PC-3 (cell line): ENCODE measurements around the gene CFAP73. TPM values are rescaled to one million over a fixed set of nuclear protein-coding genes. Genes with fewer than 3 reads are reported as not detected.
A peak's percentile ranks its signal among the peaks of the same experiment; 100 is the strongest.

Experiments
- ATAC-seq: fragments of 200-7000 bp; cut with Tn5 transposase; 2 replicates; pipeline ENCODE4 v1.9.1; 2020; ENCODE audit warnings: mild to moderate bottlenecking, moderate library complexity
- BruUV-seq: library from RNA; stranded (reverse); fragments of 400-500 nt; replicated peaks from 2 replicates; lab custom pipeline; 2021; lab: Mats Ljungman, UMichigan
- CTCF ChIA-PET: fragments of 300-600 bp; sonication (Branson Sonifier 250); formaldehyde crosslinking; loops from one replicate; lab custom pipeline; 2022; ENCODE audit warnings: antibody characterized with exemption; lab: Charles Lee
- POLR2A ChIA-PET: fragments of 300-600 bp; sonication (Branson Sonifier 250); formaldehyde crosslinking; loops from one replicate; lab custom pipeline; 2022; ENCODE audit warnings: antibody characterized with exemption; ENCODE audit not compliant: unreplicated experiment; lab: Charles Lee
- DNase-seq: peaks from one replicate; pipeline ENCODE4 v3.0.0-alpha.2; 2015
- H2AFZ ChIP-seq: fragments of 300-600 bp; sonication (generic); 2 replicates; pipeline ENCODE4 v1.6.0; 2016; ENCODE audit warnings: antibody characterized with exemption, low read length
- H3F3A ChIP-seq: fragments of 300-600 bp; sonication (generic); one replicate; pipeline ENCODE4 v1.6.0; 2017; ENCODE audit warnings: antibody characterized with exemption, low read length, control low read depth, mild to moderate bottlenecking; ENCODE audit not compliant: unreplicated experiment
- H3K27ac ChIP-seq: fragments of 300-600 bp; sonication (generic); 2 replicates; pipeline ENCODE4 v1.5.1; 2016; ENCODE audit warnings: mild to moderate bottlenecking, low read length
- H3K27me3 ChIP-seq: fragments of 300-600 bp; sonication (generic); 2 replicates; pipeline ENCODE4 v1.6.1; 2016; ENCODE audit warnings: low read length, mixed read lengths
- H3K36me3 ChIP-seq: fragments of 300-600 bp; sonication (generic); 2 replicates; pipeline ENCODE4 v1.6.1; 2016; ENCODE audit warnings: low read depth, mixed run types, low read length, mixed read lengths
- H3K4me1 ChIP-seq: fragments of 300-600 bp; sonication (generic); 2 replicates; pipeline ENCODE4 v1.5.1; 2016; ENCODE audit warnings: low read length; ENCODE audit not compliant: insufficient read depth
- H3K4me2 ChIP-seq: fragments of 300-600 bp; sonication (generic); 2 replicates; pipeline ENCODE4 v1.6.0; 2016; ENCODE audit warnings: low read length
- H3K4me3 ChIP-seq: fragments of 300-600 bp; sonication (generic); 2 replicates; pipeline ENCODE4 v1.5.1; 2016; ENCODE audit warnings: mild to moderate bottlenecking, low read length, mixed read lengths
- H3K79me2 ChIP-seq: fragments of 300-600 bp; sonication (generic); 2 replicates; pipeline ENCODE4 v1.6.1; 2017; ENCODE audit warnings: low read length, mixed read lengths
- H3K9ac ChIP-seq: fragments of 300-600 bp; sonication (generic); 2 replicates; pipeline ENCODE4 v1.6.0; 2016; ENCODE audit warnings: mild to moderate bottlenecking, low read length
- H3K9me2 ChIP-seq: fragments of 300-600 bp; sonication (generic); replicated peaks from 2 replicates; pipeline ENCODE4 v1.6.1; 2016; ENCODE audit warnings: mixed run types, low read length, mixed read lengths
- H3K9me3 ChIP-seq: fragments of 300-600 bp; sonication (generic); 2 replicates; pipeline ENCODE4 v1.6.1; 2016; ENCODE audit warnings: low read length, mixed read lengths
- H4K20me1 ChIP-seq: fragments of 300-600 bp; sonication (generic); 2 replicates; pipeline ENCODE4 v1.6.1; 2016; ENCODE audit warnings: low read length, mixed read lengths
- EZH2 ChIP-seq: fragments of 300-600 bp; sonication (generic); IDR thresholded peaks from one replicate; pipeline ENCODE4 v1.6.1; 2017; ENCODE audit warnings: antibody characterized with exemption, mild to moderate bottlenecking, low read length; ENCODE audit not compliant: unreplicated experiment
- EZH2phosphoT487 ChIP-seq: fragments of 300-600 bp; sonication (generic); IDR thresholded peaks from 2 replicates; pipeline ENCODE4 v1.6.1; 2018; ENCODE audit warnings: mild to moderate bottlenecking, antibody characterized with exemption, low read length, borderline replicate concordance
- intact Hi-C: fragments of 100-400 bp; cut with micrococcal nuclease; formaldehyde crosslinking; loops from 2 replicates; pipeline ENCODE4 v1.9.0; 2023
- total RNA-seq: library from RNA; depleted of rRNA; stranded (reverse); fragments of >200 nt; gene quantifications from 2 replicates; pipeline ENCODE4 v1.2.3, GENCODE V29; 2014
- TF ChIP-seq, protein P1 (sequence below): fragments of 300-600 bp; sonication (generic); conservative IDR thresholded peaks from 2 replicates; pipeline ENCODE4 v1.5.1; 2017; ENCODE audit warnings: antibody characterized with exemption, low read depth, mild to moderate bottlenecking, low read length

CFAP73 gene
- total RNA-seq, 1 experiment from 2014 or later: not detected

DNA sequence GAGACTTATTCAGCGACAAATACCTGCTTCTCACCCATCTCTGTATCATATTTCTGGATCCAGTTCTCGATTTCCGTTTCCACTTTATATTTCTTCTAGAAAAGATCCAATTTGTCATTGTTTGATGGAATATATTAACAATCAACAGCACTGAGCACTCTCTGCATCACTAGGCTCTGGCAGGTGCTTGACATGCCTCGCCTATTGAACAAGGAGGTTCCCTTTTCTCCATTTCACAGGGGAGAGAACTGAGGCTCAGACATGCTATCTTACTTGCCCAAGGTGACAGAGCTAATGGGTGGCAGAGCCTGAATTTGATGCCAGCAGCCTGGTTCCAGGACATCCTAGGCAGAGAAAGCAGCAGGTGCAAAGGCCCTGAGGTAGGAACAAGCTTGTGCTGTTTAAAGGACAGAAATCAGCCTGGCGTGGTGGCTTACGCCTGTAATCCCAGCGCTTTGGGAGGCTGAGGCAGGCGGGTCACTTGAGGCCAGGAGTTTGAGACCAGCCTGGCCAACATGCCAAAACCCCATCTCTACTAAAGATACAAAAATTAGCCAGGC lies 48.1 kb downstream of the CFAP73 start:
- TF ChIP-seq EZH2phosphoT487: no peak
- no peak for TF ChIP-seq EZH2
- TF ChIP-seq, protein P1, sequence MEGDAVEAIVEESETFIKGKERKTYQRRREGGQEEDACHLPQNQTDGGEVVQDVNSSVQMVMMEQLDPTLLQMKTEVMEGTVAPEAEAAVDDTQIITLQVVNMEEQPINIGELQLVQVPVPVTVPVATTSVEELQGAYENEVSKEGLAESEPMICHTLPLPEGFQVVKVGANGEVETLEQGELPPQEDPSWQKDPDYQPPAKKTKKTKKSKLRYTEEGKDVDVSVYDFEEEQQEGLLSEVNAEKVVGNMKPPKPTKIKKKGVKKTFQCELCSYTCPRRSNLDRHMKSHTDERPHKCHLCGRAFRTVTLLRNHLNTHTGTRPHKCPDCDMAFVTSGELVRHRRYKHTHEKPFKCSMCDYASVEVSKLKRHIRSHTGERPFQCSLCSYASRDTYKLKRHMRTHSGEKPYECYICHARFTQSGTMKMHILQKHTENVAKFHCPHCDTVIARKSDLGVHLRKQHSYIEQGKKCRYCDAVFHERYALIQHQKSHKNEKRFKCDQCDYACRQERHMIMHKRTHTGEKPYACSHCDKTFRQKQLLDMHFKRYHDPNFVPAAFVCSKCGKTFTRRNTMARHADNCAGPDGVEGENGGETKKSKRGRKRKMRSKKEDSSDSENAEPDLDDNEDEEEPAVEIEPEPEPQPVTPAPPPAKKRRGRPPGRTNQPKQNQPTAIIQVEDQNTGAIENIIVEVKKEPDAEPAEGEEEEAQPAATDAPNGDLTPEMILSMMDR: no peak
- Histone ChIP-seq H3K9ac (peak overlapping the region; percentile 22; the same call in 1 of the 2 replicates), H3K9me2 (no peaks in the 10 kb centered on the region), H3F3A (no peaks in the 10 kb centered on the region), H3K4me2 (no peak overlapping the region), H3K4me3 (no peak overlapping the region), H3K4me1 (peaks cover 14% of the 10 kb centered on the region), H3K9me3 (no peaks in the 10 kb centered on the region), H3K79me2 (no peaks in the 10 kb centered on the region), H3K27me3 (no peaks in the 10 kb centered on the region), H3K36me3 (peaks cover 4% of the 10 kb centered on the region), H3K27ac (peak overlapping the region; percentile 25; the same call in 1 of the 2 replicates), H4K20me1 (no peaks in the 10 kb centered on the region), H2AFZ (no peak overlapping the region)
- intact Hi-C loops: loop anchor here (1.0 to 5.0 kb wide), 6 partner anchors 18 to 160 kb away; partner anchors contain the start of gene PLBD2
- DNase-seq (no peak), ATAC-seq (no peak)
- ChIA-PET POLR2A (no interaction called here), CTCF (interaction anchor here (0.6 to 0.7 kb wide), 11 partner anchors 25 to 1465 kb away, joined by 3 to 17 read pairs (median 7); no protein-coding TSS in a partner anchor)
- no TSS peak for BruUV-seq

DNA sequence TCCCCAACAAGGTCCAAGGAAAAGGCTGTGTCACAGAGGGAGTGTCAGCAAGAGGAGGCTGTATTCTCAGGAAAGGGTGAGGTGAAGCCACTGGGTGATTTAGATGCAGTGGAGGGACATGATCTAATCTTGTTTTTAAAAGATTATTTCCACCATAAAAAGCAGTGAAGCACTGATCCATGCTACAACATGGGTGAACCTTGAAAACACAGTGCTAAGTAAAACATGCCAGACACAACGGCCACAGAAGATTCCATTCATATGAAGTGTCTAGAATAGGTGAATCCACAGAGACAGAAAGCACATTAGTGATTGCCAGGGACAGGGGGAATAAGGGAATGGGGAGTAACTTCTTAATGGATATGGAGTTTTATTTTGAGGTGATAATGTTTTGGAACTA lies 48.8 kb downstream of the CFAP73 start:
- Histone ChIP-seq H3K36me3 (no peaks in the 10 kb centered on the region), H4K20me1 (no peaks in the 10 kb centered on the region), H3K9me2 (no peaks in the 10 kb centered on the region), H3K4me3 (no peak overlapping the region), H3K4me2 (no peak overlapping the region), H3K9me3 (no peaks in the 10 kb centered on the region), H3K27ac (peak overlapping the region; percentile 2; the same call in 1 of the 2 replicates), H3K27me3 (no peaks in the 10 kb centered on the region), H3K4me1 (peaks cover 14% of the 10 kb centered on the region), H2AFZ (no peak overlapping the region), H3F3A (no peaks in the 10 kb centered on the region), H3K9ac (no peak overlapping the region), H3K79me2 (no peaks in the 10 kb centered on the region)
- intact Hi-C loops: loop anchor here (5.0 kb wide), 3 partner anchors 99 to 159 kb away; partner anchors contain the start of gene PLBD2
- TF ChIP-seq EZH2phosphoT487 (no peak), EZH2 (no peak)
- TF ChIP-seq, protein P1: no peak
- ChIA-PET CTCF (no interaction called here), POLR2A (no interaction called here)
- no TSS peak for BruUV-seq
- no peak for DNase-seq
- no peak for ATAC-seq

DNA sequence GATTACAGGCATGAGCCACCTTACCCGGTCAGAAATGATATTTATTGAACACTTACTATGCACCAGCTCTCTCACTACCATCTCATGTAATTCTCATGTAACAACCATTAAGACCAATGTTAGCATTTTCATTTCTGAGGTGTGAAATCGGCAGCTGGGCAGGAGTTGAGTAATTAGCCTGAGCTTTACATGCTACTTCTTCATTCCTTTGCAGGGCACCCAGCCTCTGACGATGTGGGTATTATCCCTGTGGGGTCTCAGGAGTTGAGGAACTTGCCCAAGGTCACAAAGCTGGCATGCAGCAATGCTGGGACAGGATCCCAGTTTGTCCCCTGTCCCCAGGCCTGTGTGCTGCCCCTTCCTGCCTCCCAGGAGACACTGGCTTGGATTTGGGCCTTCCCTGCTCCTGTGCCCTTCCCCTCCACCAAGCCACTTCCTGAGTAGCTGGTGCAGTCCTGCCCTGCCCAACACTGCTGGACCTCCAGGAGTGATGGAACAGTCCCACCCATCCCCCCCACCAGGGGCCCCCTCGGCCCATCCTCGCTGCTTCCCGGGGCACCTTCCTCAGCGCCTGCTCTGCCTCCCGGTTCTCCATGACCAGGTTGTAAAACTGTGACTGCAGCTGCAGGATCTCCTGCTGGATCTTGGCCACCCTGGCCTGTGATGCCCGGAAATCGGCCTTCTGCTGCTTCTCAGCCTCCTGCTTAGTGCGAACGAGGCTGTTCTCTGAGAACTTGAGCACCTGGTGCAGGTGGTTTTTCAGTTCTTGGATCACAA lies 50.7 kb downstream of the CFAP73 start:
- Histone ChIP-seq H3K4me3 (no peak overlapping the region), H3K4me1 (no peaks in the 10 kb centered on the region), H3K36me3 (no peaks in the 10 kb centered on the region), H3K27me3 (no peaks in the 10 kb centered on the region), H2AFZ (no peak overlapping the region), H3K9ac (no peak overlapping the region), H3K9me3 (no peaks in the 10 kb centered on the region), H3K4me2 (no peak overlapping the region), H3K79me2 (no peaks in the 10 kb centered on the region), H3K9me2 (no peaks in the 10 kb centered on the region), H3F3A (no peaks in the 10 kb centered on the region), H3K27ac (no peak overlapping the region), H4K20me1 (no peaks in the 10 kb centered on the region)
- intact Hi-C loops: no loop called here
- ChIA-PET CTCF (no interaction called here), POLR2A (no interaction called here)
- ATAC-seq: no peak
- no peak for DNase-seq
- BruUV-seq: no TSS peak
- TF ChIP-seq, protein P1: no peak
- no peak for TF ChIP-seq EZH2
